H1 (cell line): ENCODE results near the gene B3GAT2. TPM values are rescaled to one million over a fixed set of nuclear protein-coding genes. Genes with fewer than 3 reads are reported as not detected.

ENCODE experiments used
- CTCF ChIA-PET: fragments of 300-600 bp; sonication (Branson Sonifier 250); formaldehyde crosslinking; loops from one replicate; lab custom pipeline; 2021; ENCODE audit not compliant: partially characterized antibody; lab: Charles Lee
- POLR2A ChIA-PET: fragments of 300-600 bp; sonication (Branson Sonifier 250); formaldehyde crosslinking; loops from one replicate; lab custom pipeline; 2021; ENCODE audit warnings: inconsistent platforms; ENCODE audit not compliant: partially characterized antibody; lab: Charles Lee
- DNase-seq, 2 experiments: peaks; one replicate each; pipeline versions ENCODE4 v3.0.0 to v3.0.0-alpha.2; 2010 to 2022; ENCODE audit warnings: low spot score in 2 of 2, low read depth in 1 of 2, mixed read lengths in 1 of 2
- FAIRE-seq: peaks from 2 replicates; lab custom pipeline; 2011; peaks lifted over from hg19 to GRCh38; lab: Jason Lieb, UNC
- H2AFZ ChIP-seq: 2 replicates; pipeline ENCODE4 v1.8.1; 2012; ENCODE audit warnings: low read length, inconsistent platforms
- H2AK5ac ChIP-seq: 2 replicates; pipeline ENCODE4 v1.6.1; 2013; ENCODE audit warnings: low read depth, low read length
- H2BK120ac ChIP-seq: replicated peaks from 2 replicates; pipeline ENCODE3; 2013; ENCODE audit warnings: low read depth, low read length, inconsistent platforms
- H2BK12ac ChIP-seq: 2 replicates; pipeline ENCODE4 v1.6.1; 2013; ENCODE audit warnings: low read depth, low read length
- H2BK15ac ChIP-seq: 2 replicates; pipeline ENCODE4 v1.6.1; 2013; ENCODE audit warnings: low read length
- H2BK20ac ChIP-seq: 2 replicates; pipeline ENCODE4 v1.6.1; 2013; ENCODE audit warnings: low read length
- H2BK5ac ChIP-seq: 2 replicates; pipeline ENCODE4 v1.6.1; 2013; ENCODE audit warnings: low read depth, low read length
- H3K14ac ChIP-seq: 2 replicates; pipeline ENCODE4 v1.6.1; 2013; ENCODE audit warnings: inconsistent platforms; ENCODE audit not compliant: insufficient read length
- H3K18ac ChIP-seq: 2 replicates; pipeline ENCODE4 v1.6.1; 2013; ENCODE audit warnings: low read length; ENCODE audit errors: extremely low read depth
- H3K23ac ChIP-seq: 2 replicates; pipeline ENCODE4 v1.6.1; 2013; ENCODE audit warnings: inconsistent platforms; ENCODE audit not compliant: insufficient read length
- H3K23me2 ChIP-seq: 2 replicates; pipeline ENCODE4 v1.6.1; 2013; ENCODE audit warnings: low read depth, low read length
- H3K27ac ChIP-seq: 2 replicates; pipeline ENCODE4 v1.6.1; 2011; ENCODE audit warnings: low read depth, low read length, inconsistent platforms
- H3K27me3 ChIP-seq, 4 experiments: replicated peaks in 1 of 4; 1 replicate in 1 of 4; 2 replicates in 3 of 4; pipeline versions ENCODE4 v1.6.1 to v1.8.1; 2011 to 2013; ENCODE audit warnings: low read length in 3 of 4, mild to moderate bottlenecking in 3 of 4, inconsistent platforms in 2 of 4, mixed read lengths in 2 of 4, moderate library complexity in 1 of 4; ENCODE audit not compliant: control insufficient read depth in 3 of 4, insufficient read depth in 3 of 4; ENCODE audit errors: extremely low read depth in 1 of 4
- H3K36me3 ChIP-seq, 4 experiments: 2 replicates each; pipeline versions ENCODE4 v1.6.1 to v1.8.1; 2011 to 2013; ENCODE audit warnings: mild to moderate bottlenecking in 4 of 4, low read length in 3 of 4, moderate library complexity in 2 of 4, control low read depth in 1 of 4, inconsistent platforms in 1 of 4; ENCODE audit not compliant: insufficient read depth in 4 of 4, control insufficient read depth in 2 of 4
- H3K4ac ChIP-seq: replicated peaks from 2 replicates; pipeline ENCODE3; 2013; ENCODE audit warnings: low read length, low read depth, mixed read lengths, inconsistent platforms; ENCODE audit not compliant: insufficient read length
- H3K4me1 ChIP-seq, 4 experiments: replicated peaks in 1 of 4; 1 replicate in 1 of 4; 2 replicates in 3 of 4; pipeline versions ENCODE4 v1.6.1 to v1.8.1; 2011 to 2013; ENCODE audit warnings: low read length in 3 of 4, inconsistent platforms in 2 of 4, mixed read lengths in 1 of 4; ENCODE audit not compliant: insufficient read depth in 4 of 4, control insufficient read depth in 3 of 4
- H3K4me2 ChIP-seq, 2 experiments: 2 replicates each; pipeline versions ENCODE4 v1.6.1 to v1.8.1; 2011 to 2013; ENCODE audit warnings: low read depth in 2 of 2, low read length in 2 of 2, control low read depth in 1 of 2, inconsistent platforms in 1 of 2, mild to moderate bottlenecking in 1 of 2; ENCODE audit not compliant: insufficient read depth in 1 of 2
- H3K4me3 ChIP-seq, 4 experiments: fragments of 200-600, 300-600 bp in 1 of 4; sonication (generic), shearing (Covaris generic), sonication (Bioruptor Twin) in 1 of 4; 2 replicates each; pipeline versions ENCODE4 v1.5.1 to v1.8.1; 2011 to 2016; ENCODE audit warnings: low read length in 4 of 4, low read depth in 3 of 4, control low read depth in 2 of 4, inconsistent platforms in 2 of 4, mild to moderate bottlenecking in 2 of 4, mixed read lengths in 1 of 4, moderate library complexity in 1 of 4; ENCODE audit not compliant: insufficient read depth in 2 of 4; ENCODE audit errors: extremely low read depth in 1 of 4
- H3K56ac ChIP-seq: replicated peaks from 2 replicates; pipeline ENCODE3; 2013; ENCODE audit warnings: low read depth, mild to moderate bottlenecking, mixed read lengths, low read length, inconsistent platforms; ENCODE audit not compliant: insufficient read length
- H3K79me1 ChIP-seq: 2 replicates; pipeline ENCODE4 v1.6.1; 2013; ENCODE audit warnings: low read depth, low read length, control low read depth
- H3K79me2 ChIP-seq, 2 experiments: 2 replicates each; pipeline versions ENCODE4 v1.6.1 to v1.8.1; 2012 to 2013; ENCODE audit warnings: low read length in 2 of 2, mild to moderate bottlenecking in 2 of 2, inconsistent platforms in 1 of 2; ENCODE audit not compliant: insufficient read depth in 2 of 2, control insufficient read depth in 1 of 2
- H3K9ac ChIP-seq, 4 experiments: replicated peaks in 1 of 4; 1 replicate in 1 of 4; 2 replicates in 3 of 4; pipeline versions ENCODE4 v1.6.1 to v1.8.1; 2011 to 2013; ENCODE audit warnings: low read depth in 3 of 4, low read length in 3 of 4, control low read depth in 2 of 4, mild to moderate bottlenecking in 2 of 4, moderate library complexity in 2 of 4, inconsistent platforms in 1 of 4; ENCODE audit errors: extremely low read depth in 1 of 4
- H3K9me3 ChIP-seq, 2 experiments: 2 replicates each; pipeline versions ENCODE4 v1.6.1 to v1.8.1; 2012 to 2013; ENCODE audit warnings: mild to moderate bottlenecking in 2 of 2, moderate library complexity in 2 of 2, control low read depth in 1 of 2, inconsistent platforms in 1 of 2, low read depth in 1 of 2, low read length in 1 of 2, mixed read lengths in 1 of 2; ENCODE audit not compliant: insufficient read depth in 2 of 2
- H4K20me1 ChIP-seq, 2 experiments: replicated peaks in 1 of 2; 2 replicates each; pipeline versions ENCODE3 to v1.8.1; 2011 to 2013; ENCODE audit warnings: inconsistent platforms in 2 of 2, low read length in 2 of 2, mild to moderate bottlenecking in 1 of 2; ENCODE audit not compliant: insufficient read depth in 2 of 2, control insufficient read depth in 1 of 2
- H4K5ac ChIP-seq: 2 replicates; pipeline ENCODE4 v1.6.1; 2013; ENCODE audit warnings: low read length, low read depth, mixed read lengths, inconsistent platforms; ENCODE audit not compliant: insufficient read length
- H4K8ac ChIP-seq: 2 replicates; pipeline ENCODE4 v1.8.0; 2013; ENCODE audit warnings: mild to moderate bottlenecking, moderate library complexity, low read length, inconsistent platforms; ENCODE audit not compliant: insufficient read depth; ENCODE audit errors: extremely low read depth
- H4K91ac ChIP-seq: replicated peaks from 2 replicates; pipeline ENCODE3; 2013; ENCODE audit warnings: low read length, mixed read lengths, inconsistent platforms; ENCODE audit not compliant: insufficient read length
- ASH2L ChIP-seq: fragments of 200-600, 300-600 bp; sonication (generic); IDR thresholded peaks from one replicate; pipeline ENCODE4 v1.7.1; 2017; ENCODE audit warnings: low read length
- CBX8 ChIP-seq: fragments of 300-800, 300-1000 bp; sonication (generic); IDR thresholded peaks from 2 replicates; pipeline ENCODE4 v1.7.1; 2016; ENCODE audit warnings: low read depth, low read length, borderline replicate concordance
- GTF2F1 ChIP-seq: IDR thresholded peaks from 2 replicates; pipeline ENCODE4 v1.6.1; 2012; ENCODE audit warnings: low read depth, low read length, improper control_type of control experiment, borderline replicate concordance
- POLR2AphosphoS5 ChIP-seq: IDR thresholded peaks from 2 replicates; pipeline ENCODE4 v1.6.1; 2011; ENCODE audit warnings: low read depth, low read length
- RBBP5 ChIP-seq: IDR thresholded peaks from 2 replicates; pipeline ENCODE4 v1.7.1; 2012; ENCODE audit warnings: low read depth, mild to moderate bottlenecking, inconsistent platforms, low read length, moderate library complexity, borderline replicate concordance
- RFX5 ChIP-seq: IDR thresholded peaks from 2 replicates; pipeline ENCODE4 v1.6.1; 2011; ENCODE audit warnings: low read depth, low read length, improper control_type of control experiment, borderline replicate concordance
- RXRA ChIP-seq: IDR thresholded peaks from 2 replicates; pipeline ENCODE4 v1.6.1; 2011; ENCODE audit warnings: low read depth, mild to moderate bottlenecking, low read length, moderate library complexity; ENCODE audit not compliant: insufficient read depth
- SP1 ChIP-seq: IDR thresholded peaks from 2 replicates; pipeline ENCODE4 v1.6.1; 2011; ENCODE audit warnings: low read depth, low read length
- SP2 ChIP-seq: IDR thresholded peaks from 2 replicates; pipeline ENCODE4 v1.6.1; 2012; ENCODE audit warnings: mild to moderate bottlenecking, low read length, inconsistent platforms
- USF2 ChIP-seq: IDR thresholded peaks from 2 replicates; pipeline ENCODE4 v1.6.1; 2011; ENCODE audit warnings: low read length, improper control_type of control experiment
- WGBS, 2 experiments: shearing (Covaris generic) in 1 of 2; methylation state at CpG; one replicate each; pipeline versions ENCODE4 v1.1.6 to v1.1.7; 2013 to 2015; ENCODE audit warnings: low lambda C conversion rate in 2 of 2, mixed read lengths in 2 of 2, inconsistent platforms in 1 of 2, low coverage in 1 of 2, missing lambda C conversion rate in 1 of 2; ENCODE audit not compliant: insufficient replicate concordance in 2 of 2, insufficient coverage in 1 of 2, insufficient read length in 1 of 2; ENCODE audit errors: extremely low coverage in 1 of 2, missing lambda C conversion rate in 1 of 2; 5-methylcytosine and 5-hydroxymethylcytosine counted together
- polyA plus RNA-seq, 7 experiments: library from polyadenylated mRNA; depleted of rRNA in 3 of 7; stranded (reverse) in 5 of 7; unstranded in 2 of 7; fragments of >200 nt in 5 of 7; fragments of 200-250 nt in 2 of 7; gene quantifications; 1 replicate in 5 of 7; 2 replicates in 1 of 7; 4 replicates in 1 of 7; pipeline versions ENCODE4 v1.2.1 to v1.2.3, GENCODE V29; 2011 to 2013; ENCODE audit warnings: missing spikeins in 2 of 7, mixed read lengths in 2 of 7
- total RNA-seq: library from RNA; stranded (reverse); fragmentation: NEBNext Ultra II Directional; extraction: Animal tissue kit (Norgen Biotek cat#: 25700); gene quantifications from 2 replicates; pipeline ENCODE4 v1.2.1, GENCODE V29; 2021

Gene B3GAT2
- total and polyA plus RNA-seq, 2 of the 8 experiments (the other 6 are each of a cell fraction or from before 2014, with no cell fraction given): 0.83 to 1.9 TPM

- Histone ChIP-seq H4K91ac (no peak overlapping the region), H3K9ac (no peak overlapping the region), H3K9me3 (peaks cover 7 to 14% of the 10 kb centered on the region in 2 experiments), H3K27me3 (no peaks in the 10 kb centered on the region), H2BK12ac (no peak overlapping the region), H4K8ac (no peak overlapping the region), H2BK5ac (no peak overlapping the region), H3K23ac (no peak overlapping the region), H3K14ac (no peak overlapping the region), H4K20me1 (no peaks in the 10 kb centered on the region), H3K56ac (no peak overlapping the region), H2BK20ac (no peak overlapping the region), H3K36me3 (peaks cover 0 to 3% (median 0%) of the 10 kb centered on the region in 4 experiments; a peak in 1 of 8 replicates), H3K79me1 (no peaks in the 10 kb centered on the region), H3K18ac (no peak overlapping the region), H4K5ac (no peak overlapping the region), H2BK15ac (no peak overlapping the region), H2AK5ac (no peak overlapping the region), H3K79me2 (no peaks in the 10 kb centered on the region), H3K27ac (no peak overlapping the region), H3K23me2 (no peaks in the 10 kb centered on the region), H3K4me2 (no peak overlapping the region), H3K4me1 (peaks cover 0 to 3% (median 0%) of the 10 kb centered on the region in 4 experiments; a peak in 2 of 7 replicates), H2BK120ac (no peak overlapping the region), H2AFZ (no peak overlapping the region), H3K4ac (no peak overlapping the region), H3K4me3 (no peak overlapping the region)
- ChIA-PET POLR2A (interaction anchor here (0.5 kb wide), 1 partner anchor 33 kb away, joined by 3 read pairs; no protein-coding TSS in a partner anchor), CTCF (interaction anchor here (1.2 kb wide), 1 partner anchor 11 kb away, joined by 3 read pairs; no protein-coding TSS in a partner anchor)
- no peak for DNase-seq
- 91% methylated on average over 4 of the region's 4 CpGs; no CpG with 5 or more reads in 1 of the 2 experiments for WGBS, 2 experiments
- FAIRE-seq: no peak
- no peak for TF ChIP-seq GTF2F1
- TF ChIP-seq RFX5: no peak
- no peak for TF ChIP-seq SP2
- TF ChIP-seq ASH2L: no peak
- TF ChIP-seq RXRA: no peak
- TF ChIP-seq SP1: no peak
- TF ChIP-seq RBBP5: no peak
- TF ChIP-seq POLR2AphosphoS5: no peak
- no peak for TF ChIP-seq USF2
- no peak for TF ChIP-seq CBX8
Observed at GRCh38 chr6:70847106-70848084, 109.5 kb downstream of the B3GAT2 start.
